GM12891 (cell line): ENCODE measurements around the gene REST.

ENCODE experiments used
- POLR2A ChIP-seq: IDR thresholded peaks from 2 replicates; pipeline ENCODE4 v1.6.1; 2011; ENCODE audit warnings: low read depth, low read length, control low read depth
- POLR2AphosphoS5 ChIP-seq: IDR thresholded peaks from 2 replicates; pipeline ENCODE4 v1.6.1; 2011; ENCODE audit warnings: low read depth, low read length, control low read depth
- POU2F2 ChIP-seq: IDR thresholded peaks from 2 replicates; pipeline ENCODE4 v1.6.1; 2011; ENCODE audit warnings: low read depth, mild to moderate bottlenecking, control low read depth, low read length, moderate library complexity
- SPI1 ChIP-seq: IDR thresholded peaks from 2 replicates; pipeline ENCODE4 v1.6.1; 2011; ENCODE audit warnings: low read depth, low read length, control low read depth
- TAF1 ChIP-seq: IDR thresholded peaks from 2 replicates; pipeline ENCODE4 v1.6.1; 2011; ENCODE audit warnings: low read depth, low read length, control low read depth

DNA sequence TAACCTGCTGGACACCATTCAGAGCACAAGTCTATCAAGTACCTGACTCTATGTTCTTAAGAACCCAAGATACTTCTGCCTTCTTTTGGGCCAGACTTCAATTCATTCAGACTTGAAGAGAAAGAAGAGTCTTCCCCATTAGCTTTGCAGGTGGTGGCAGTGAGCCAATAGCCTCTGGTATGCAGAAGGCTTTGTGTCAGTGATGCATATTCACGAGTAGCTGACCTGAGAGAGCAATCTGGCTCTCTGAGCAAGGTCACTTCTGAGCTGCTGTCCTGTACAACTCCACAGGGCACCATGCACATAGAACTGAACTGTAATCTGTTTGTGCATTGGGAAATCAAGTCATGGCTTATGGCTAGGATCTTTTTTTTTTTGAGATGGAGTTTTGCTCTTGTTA lies 46.3 kb upstream of the REST start:
- TF ChIP-seq TAF1 (no peak), POLR2AphosphoS5 (no peak), POLR2A (no peak), POU2F2 (no peak), SPI1 (no peak)
